Epithelial cell of esophagus (primary cell): ENCODE results near the gene ATG16L1.

Source experiments
- DNase-seq: peaks from one replicate; pipeline ENCODE4 v3.0.0; 2010; ENCODE audit warnings: low read depth
- H3K4me3 ChIP-seq: 2 replicates; pipeline ENCODE4 v1.5.1; 2011; ENCODE audit warnings: mild to moderate bottlenecking, low read length, control low read depth
- TF ChIP-seq, protein P1 (sequence below): IDR thresholded peaks from 2 replicates; pipeline ENCODE4 v1.5.1; 2011; ENCODE audit warnings: low read depth, mild to moderate bottlenecking, low read length, control low read depth, inconsistent platforms; ENCODE audit not compliant: insufficient read depth; ENCODE audit errors: missing control alignments

Gene ATG16L1

DNA sequence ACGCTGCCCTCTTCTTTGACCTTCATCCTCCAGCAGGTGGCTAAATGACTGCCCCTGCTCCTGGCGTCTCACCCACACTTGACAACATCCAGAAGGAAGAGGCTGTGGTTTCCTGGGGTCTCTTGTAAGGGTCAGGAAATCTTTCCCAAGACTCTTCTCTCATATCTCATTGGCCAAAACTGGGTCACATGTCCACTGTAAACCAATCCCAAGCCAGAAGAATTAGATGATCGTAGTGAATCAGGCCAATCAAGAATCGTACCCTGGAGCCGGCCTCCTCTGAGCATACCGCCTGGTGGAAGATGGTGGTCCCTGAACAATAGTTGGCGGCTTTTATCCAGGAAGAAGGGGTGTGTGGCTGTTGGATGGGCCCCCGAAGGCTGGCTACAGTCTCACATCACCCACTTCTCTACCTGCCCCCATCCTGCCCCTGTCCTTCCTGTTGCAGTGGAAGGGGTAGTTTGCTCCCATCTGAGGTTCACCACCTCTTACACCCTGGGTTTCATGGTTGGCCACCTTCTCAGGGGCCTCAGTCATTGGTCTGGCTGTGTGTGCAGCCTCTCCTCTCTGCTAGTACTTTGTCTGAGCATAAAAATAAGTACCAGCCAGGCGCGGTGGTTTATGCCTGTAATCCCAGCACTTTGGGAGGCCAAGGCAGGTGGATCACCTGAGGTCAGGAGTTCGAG lies 59.9 kb downstream of the ATG16L1 start:
- TF ChIP-seq, protein P1, sequence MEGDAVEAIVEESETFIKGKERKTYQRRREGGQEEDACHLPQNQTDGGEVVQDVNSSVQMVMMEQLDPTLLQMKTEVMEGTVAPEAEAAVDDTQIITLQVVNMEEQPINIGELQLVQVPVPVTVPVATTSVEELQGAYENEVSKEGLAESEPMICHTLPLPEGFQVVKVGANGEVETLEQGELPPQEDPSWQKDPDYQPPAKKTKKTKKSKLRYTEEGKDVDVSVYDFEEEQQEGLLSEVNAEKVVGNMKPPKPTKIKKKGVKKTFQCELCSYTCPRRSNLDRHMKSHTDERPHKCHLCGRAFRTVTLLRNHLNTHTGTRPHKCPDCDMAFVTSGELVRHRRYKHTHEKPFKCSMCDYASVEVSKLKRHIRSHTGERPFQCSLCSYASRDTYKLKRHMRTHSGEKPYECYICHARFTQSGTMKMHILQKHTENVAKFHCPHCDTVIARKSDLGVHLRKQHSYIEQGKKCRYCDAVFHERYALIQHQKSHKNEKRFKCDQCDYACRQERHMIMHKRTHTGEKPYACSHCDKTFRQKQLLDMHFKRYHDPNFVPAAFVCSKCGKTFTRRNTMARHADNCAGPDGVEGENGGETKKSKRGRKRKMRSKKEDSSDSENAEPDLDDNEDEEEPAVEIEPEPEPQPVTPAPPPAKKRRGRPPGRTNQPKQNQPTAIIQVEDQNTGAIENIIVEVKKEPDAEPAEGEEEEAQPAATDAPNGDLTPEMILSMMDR = no peak
- no peak overlapping the region for H3K4me3 ChIP-seq
- no peak for DNase-seq

DNA sequence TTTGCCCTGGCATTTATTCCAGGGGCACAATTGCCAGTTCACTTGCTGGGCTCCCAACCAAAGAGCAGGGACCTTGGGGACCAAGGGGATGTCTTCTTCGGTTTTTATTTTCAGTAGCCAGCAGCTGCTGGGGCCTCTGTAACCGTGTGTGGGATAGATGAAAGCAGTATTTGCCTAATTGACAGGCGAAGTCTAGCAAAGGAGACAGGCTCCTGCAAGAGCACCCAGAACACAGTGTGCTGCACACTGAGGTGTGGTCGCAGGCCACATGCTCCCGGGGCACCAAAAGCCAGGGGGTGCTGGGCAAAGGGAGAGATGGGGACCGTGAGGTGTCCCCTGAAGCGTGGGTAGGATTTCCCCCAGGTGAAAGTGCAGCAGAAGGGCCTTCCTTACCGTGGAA lies 61.4 kb downstream of the ATG16L1 start:
- TF ChIP-seq, protein P1 = no peak
- no peak for DNase-seq
- H3K4me3 ChIP-seq = no peak overlapping the region

DNA sequence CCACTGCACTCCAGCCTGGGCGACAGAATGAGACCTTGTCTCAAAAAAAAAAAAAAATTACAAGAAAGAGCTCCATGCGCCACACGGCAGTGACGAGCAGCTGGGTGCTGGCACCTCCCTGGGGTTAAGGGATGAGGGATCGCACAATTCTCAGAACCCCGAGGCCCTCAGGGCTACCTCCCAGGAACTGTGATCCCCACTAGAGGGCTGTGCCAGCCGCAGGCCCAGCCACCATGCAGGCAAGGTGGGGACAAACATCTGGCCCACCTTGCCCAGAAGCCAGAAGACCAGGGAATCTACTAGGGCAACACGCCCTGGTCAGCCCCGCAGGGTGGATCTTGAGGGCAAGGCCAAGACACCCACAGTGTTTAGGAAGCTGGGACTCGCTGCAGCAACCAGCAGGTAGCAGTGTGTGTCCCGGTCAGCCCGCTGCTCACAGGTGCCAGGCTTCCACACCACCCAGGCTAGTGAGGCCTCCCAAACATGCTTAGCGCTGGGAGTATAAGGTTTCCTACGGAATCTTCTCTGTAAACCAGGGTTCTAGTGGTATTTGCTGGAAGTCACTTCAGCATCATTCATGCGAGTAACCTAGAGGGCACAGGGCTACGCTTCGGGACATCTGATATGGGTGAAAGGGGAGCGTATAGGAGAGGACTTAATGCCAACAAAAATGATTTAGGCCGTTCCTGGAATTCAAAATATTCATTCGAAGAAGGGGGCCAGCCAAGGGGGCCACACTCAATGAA lies 62.9 kb downstream of the ATG16L1 start:
- DNase-seq = no peak
- TF ChIP-seq, protein P1 = no peak
- no peak overlapping the region for H3K4me3 ChIP-seq

DNA sequence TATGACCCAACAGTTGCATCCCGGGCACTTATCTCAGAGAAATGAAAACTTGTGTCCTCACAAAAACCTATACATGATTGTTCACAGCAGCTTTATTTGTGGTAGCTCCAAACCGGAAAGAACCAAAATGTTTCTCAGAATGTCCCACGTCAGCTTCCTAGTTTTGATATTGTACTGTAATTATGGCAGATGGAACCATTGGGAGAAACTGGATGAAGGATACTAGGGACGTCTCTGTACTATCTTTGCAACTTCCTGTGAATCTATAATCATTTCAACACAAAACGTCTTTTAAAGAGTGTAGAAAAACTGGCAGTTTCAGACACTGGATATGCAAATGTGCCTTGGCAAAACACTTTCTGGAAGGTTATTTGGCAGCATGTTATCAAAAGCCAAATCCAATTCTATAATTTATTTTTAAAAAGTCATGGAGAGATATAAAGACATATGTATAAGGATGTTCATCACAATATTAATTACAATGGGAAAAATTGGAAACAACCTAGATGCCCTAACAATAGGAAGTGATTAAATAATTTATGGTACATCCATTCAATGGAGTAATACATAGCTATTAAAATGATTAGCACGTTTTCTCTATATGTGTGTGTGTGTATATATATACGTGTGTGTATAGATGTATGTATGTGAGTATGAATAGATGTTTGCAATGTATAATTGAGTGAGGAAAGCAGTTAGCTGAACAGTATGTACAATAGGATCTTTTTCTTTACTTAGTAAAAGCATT lies 65.9 kb downstream of the ATG16L1 start:
- TF ChIP-seq, protein P1 = no peak
- DNase-seq = no peak
- H3K4me3 ChIP-seq = no peak overlapping the region

DNA sequence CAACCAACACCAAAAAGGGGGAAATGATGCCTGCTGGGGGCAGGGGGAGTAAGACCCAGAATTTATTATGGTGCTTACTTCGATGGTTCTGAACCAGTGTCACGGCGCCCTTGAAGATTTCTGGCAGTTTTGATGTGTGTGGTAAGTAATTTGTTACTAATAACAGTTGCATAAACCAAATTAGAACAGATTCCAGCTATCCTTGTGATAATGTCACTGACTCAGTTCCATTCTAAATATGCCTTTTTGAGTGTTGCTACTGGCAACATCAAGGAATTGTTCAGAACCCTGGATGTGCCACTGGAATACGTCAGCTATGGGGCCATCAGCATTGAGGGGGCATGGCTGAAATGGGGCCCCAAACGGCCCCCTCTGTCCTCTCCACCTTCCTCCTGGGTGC lies 67.8 kb downstream of the ATG16L1 start:
- TF ChIP-seq, protein P1 = no peak
- H3K4me3 ChIP-seq = no peak overlapping the region
- DNase-seq = no peak

DNA sequence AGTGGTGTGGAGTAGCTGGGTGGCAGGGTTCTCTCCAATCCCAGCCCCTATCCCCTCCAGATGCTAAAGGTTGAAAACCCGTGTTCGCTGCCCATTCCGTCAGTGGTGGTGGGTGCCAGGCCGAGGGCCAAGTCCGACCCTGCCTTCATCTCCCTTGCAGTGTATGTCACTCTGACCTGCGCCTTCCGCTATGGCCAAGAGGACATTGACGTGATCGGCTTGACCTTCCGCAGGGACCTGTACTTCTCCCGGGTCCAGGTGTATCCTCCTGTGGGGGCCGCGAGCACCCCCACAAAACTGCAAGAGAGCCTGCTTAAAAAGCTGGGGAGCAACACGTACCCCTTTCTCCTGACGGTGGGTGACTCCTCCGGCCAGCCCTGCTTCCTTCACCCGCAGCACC lies 69.0 kb downstream of the ATG16L1 start:
- TF ChIP-seq, protein P1 = no peak
- DNase-seq = no peak
- no peak overlapping the region for H3K4me3 ChIP-seq
